Activated naive CD4-positive, alpha-beta T cell (primary cell): Measurements from ENCODE around the gene SIK1.
"Not testable (repeated sequence)": the region's sequence is repeated elsewhere in the genome, so short reads cannot be mapped to it uniquely, and the experiment has no call there.

Experiments used
- DNase-seq, 4 experiments: peaks; one replicate each; lab custom pipeline; 2025; lab: John Stamatoyannopoulos, UW

SIK1 gene

GRCh38 chr21:43439316-43440075 is 12.6 kb upstream of the SIK1 start:
- DNase-seq = not testable (repeated sequence)

GRCh38 chr21:43436272-43436671 is 9.3 kb upstream of the SIK1 start:
- DNase-seq = not testable (repeated sequence)

GRCh38 chr21:43433340-43434136 is 6.6 kb upstream of the SIK1 start:
- not testable (repeated sequence) for DNase-seq

GRCh38 chr21:43430830-43431416 is 4.0 kb upstream of the SIK1 start:
- DNase-seq = not testable (repeated sequence)

- not testable (repeated sequence) for DNase-seq
Observed at GRCh38 chr21:43428964-43429363, 2.0 kb upstream of the SIK1 start.

- DNase-seq = not testable (repeated sequence)
Observed at GRCh38 chr21:43427242-43427559, 270 bp upstream of the SIK1 start.

GRCh38 chr21:43426004-43426403 is 927 bp downstream of the SIK1 start:
- DNase-seq = not testable (repeated sequence)

- DNase-seq = not testable (repeated sequence)
Observed at GRCh38 chr21:43419475-43419874, 7.5 kb downstream of the SIK1 start.

- not testable (repeated sequence) for DNase-seq
Observed at GRCh38 chr21:43414576-43414975, 12.4 kb downstream of the SIK1 start.

GRCh38 chr21:43412020-43412788 is 14.7 kb downstream of the SIK1 start:
- DNase-seq = not testable (repeated sequence)

- DNase-seq = not testable (repeated sequence)
Observed at GRCh38 chr21:43410456-43411068, 16.4 kb downstream of the SIK1 start.

GRCh38 chr21:43407139-43407538 is 19.8 kb downstream of the SIK1 start:
- not testable (repeated sequence) for DNase-seq

- not testable (repeated sequence) for DNase-seq
Observed at GRCh38 chr21:43404450-43404849, 22.5 kb downstream of the SIK1 start.

GRCh38 chr21:43403651-43404430 is 23.1 kb downstream of the SIK1 start:
- not testable (repeated sequence) for DNase-seq

GRCh38 chr21:43401125-43401524 is 25.8 kb downstream of the SIK1 start:
- DNase-seq = not testable (repeated sequence)

GRCh38 chr21:43399595-43400015 is 27.3 kb downstream of the SIK1 start:
- not testable (repeated sequence) for DNase-seq

GRCh38 chr21:43399136-43399535 is 27.8 kb downstream of the SIK1 start:
- DNase-seq = not testable (repeated sequence)

- not testable (repeated sequence) for DNase-seq
Observed at GRCh38 chr21:43398533-43398932, 28.4 kb downstream of the SIK1 start.

GRCh38 chr21:43398000-43398399 is 28.9 kb downstream of the SIK1 start:
- not testable (repeated sequence) for DNase-seq

- not testable (repeated sequence) for DNase-seq
Observed at GRCh38 chr21:43397439-43397808, 29.5 kb downstream of the SIK1 start.
